ENCODE data around the gene KCTD2.

DNA sequence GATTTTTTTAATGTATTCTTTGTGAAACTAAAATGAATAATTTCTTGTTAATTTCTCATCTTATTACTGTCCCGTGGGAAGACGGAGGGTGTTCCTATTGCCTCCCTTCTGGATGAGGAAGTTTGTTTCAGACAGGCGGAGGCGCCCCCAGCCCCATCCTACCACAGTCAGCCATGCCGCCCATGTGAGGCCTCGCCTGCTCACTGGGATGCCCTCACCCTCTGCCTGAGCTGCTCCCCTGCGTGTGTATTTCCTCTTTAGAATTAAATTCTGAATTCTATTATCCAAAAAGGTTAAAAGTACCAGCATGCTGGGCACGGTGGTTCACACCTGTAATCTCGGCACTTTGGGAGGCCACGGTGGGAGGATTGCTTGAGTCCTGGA is 14.0 kb downstream of the KCTD2 start:
- TF ChIP-seq, protein P1, sequence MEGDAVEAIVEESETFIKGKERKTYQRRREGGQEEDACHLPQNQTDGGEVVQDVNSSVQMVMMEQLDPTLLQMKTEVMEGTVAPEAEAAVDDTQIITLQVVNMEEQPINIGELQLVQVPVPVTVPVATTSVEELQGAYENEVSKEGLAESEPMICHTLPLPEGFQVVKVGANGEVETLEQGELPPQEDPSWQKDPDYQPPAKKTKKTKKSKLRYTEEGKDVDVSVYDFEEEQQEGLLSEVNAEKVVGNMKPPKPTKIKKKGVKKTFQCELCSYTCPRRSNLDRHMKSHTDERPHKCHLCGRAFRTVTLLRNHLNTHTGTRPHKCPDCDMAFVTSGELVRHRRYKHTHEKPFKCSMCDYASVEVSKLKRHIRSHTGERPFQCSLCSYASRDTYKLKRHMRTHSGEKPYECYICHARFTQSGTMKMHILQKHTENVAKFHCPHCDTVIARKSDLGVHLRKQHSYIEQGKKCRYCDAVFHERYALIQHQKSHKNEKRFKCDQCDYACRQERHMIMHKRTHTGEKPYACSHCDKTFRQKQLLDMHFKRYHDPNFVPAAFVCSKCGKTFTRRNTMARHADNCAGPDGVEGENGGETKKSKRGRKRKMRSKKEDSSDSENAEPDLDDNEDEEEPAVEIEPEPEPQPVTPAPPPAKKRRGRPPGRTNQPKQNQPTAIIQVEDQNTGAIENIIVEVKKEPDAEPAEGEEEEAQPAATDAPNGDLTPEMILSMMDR (IDR thresholded peaks at IDR 0.05; ENCODE audit: low read depth, low read length, poor library complexity, severe bottlenecking) = no peak
- TF ChIP-seq EZH2phosphoT487 (IDR thresholded peaks at IDR 0.05; ENCODE audit: borderline replicate concordance, low read length) = no peak

Data from DOHH2 (cell line).